Natural killer cell (primary cell): Measurements from ENCODE around the gene MST1. TPM values are rescaled to one million over a fixed set of nuclear protein-coding genes. Genes with fewer than 3 reads are reported as not detected.

Source experiments
- ATAC-seq, 3 donors: fragments of 150-1000 bp in 2 of 3; fragments of 200-7000 bp in 1 of 3; cut with Tn5 transposase; 1 replicate in 1 of 3; 2 replicates in 2 of 3; pipeline ENCODE4 v1.10.0; 2021; ENCODE audit warnings: mild to moderate bottlenecking in 2 of 3, moderate library complexity in 2 of 3
- DNase-seq, 2 donors: peaks; one replicate each; pipeline versions ENCODE4 v3.0.0 to v3.0.0-alpha.2; 2013 to 2021; ENCODE audit warnings: mixed read lengths in 1 of 2
- H3K27ac ChIP-seq: one replicate; pipeline ENCODE4 v1.5.1; 2013; ENCODE audit warnings: mild to moderate bottlenecking, low read length
- H3K27me3 ChIP-seq: one replicate; pipeline ENCODE4 v1.6.1; 2013; ENCODE audit warnings: low read length; ENCODE audit not compliant: control insufficient read depth, insufficient read depth
- H3K36me3 ChIP-seq: one replicate; pipeline ENCODE4 v1.6.1; 2013; ENCODE audit warnings: low read length; ENCODE audit not compliant: control insufficient read depth, insufficient read depth
- H3K4me1 ChIP-seq: one replicate; pipeline ENCODE4 v1.6.1; 2013; ENCODE audit warnings: low read length; ENCODE audit not compliant: control insufficient read depth, insufficient read depth
- H3K4me3 ChIP-seq: one replicate; pipeline ENCODE4 v1.5.1; 2013; ENCODE audit warnings: low read length
- H3K9me3 ChIP-seq: one replicate; pipeline ENCODE4 v1.6.1; 2013; ENCODE audit warnings: low read length; ENCODE audit not compliant: control insufficient read depth, insufficient read depth
- H3K27ac Mint-ChIP-seq, 2 donors: one replicate each; pipeline ENCODE4 v1.8.0; 2022; ENCODE audit warnings: mild to moderate bottlenecking in 2 of 2, mixed read lengths in 2 of 2, moderate library complexity in 1 of 2
- H3K27me3 Mint-ChIP-seq, 2 donors: one replicate each; pipeline ENCODE4 v1.8.0; 2022; ENCODE audit warnings: low read depth in 2 of 2, mixed read lengths in 2 of 2
- H3K36me3 Mint-ChIP-seq: one replicate; pipeline ENCODE4 v1.8.0; 2022; ENCODE audit warnings: mixed read lengths
- H3K4me1 Mint-ChIP-seq, 2 donors: one replicate each; pipeline ENCODE4 v1.8.0; 2022; ENCODE audit warnings: mixed read lengths in 2 of 2
- H3K4me3 Mint-ChIP-seq: one replicate; pipeline ENCODE4 v1.8.0; 2022; ENCODE audit warnings: mild to moderate bottlenecking, moderate library complexity, mixed read lengths
- H3K9me3 Mint-ChIP-seq, 2 donors: one replicate each; pipeline ENCODE4 v1.8.0; 2022; ENCODE audit warnings: mixed read lengths in 2 of 2
- CTCF ChIP-seq: fragments of 200-600 bp; IDR thresholded peaks from one replicate; pipeline ENCODE4 v1.8.0; 2022; ENCODE audit warnings: antibody characterized with exemption
- WGBS: methylation state at CpG from one replicate; pipeline ENCODE4 v1.1.7; 2013; ENCODE audit warnings: missing lambda C conversion rate; ENCODE audit not compliant: insufficient coverage; 5-methylcytosine and 5-hydroxymethylcytosine counted together
- intact Hi-C: fragments of 100-400 bp; cut with micrococcal nuclease; formaldehyde crosslinking; loops from one replicate; pipeline ENCODE4 v1.14.2; 2022
- total RNA-seq, 4 donors: library from RNA; stranded (reverse); fragments of 120-200 nt in 1 of 4; gene quantifications; one replicate each; pipeline versions ENCODE4 v1.2.3 to v1.2.4, GENCODE V29; 2013 to 2022

The MST1 gene
- total RNA-seq, 3 donors from 2014 or later (not counting 1 experiment from before 2014, with no cell fraction given): 9.5 to 19.1 (median 15.2) TPM

GRCh38 chr3:49639551-49639950, 49.7 kb downstream of the MST1 start:
- TF ChIP-seq CTCF: no peak
- no peak overlapping the region for H3K27ac ChIP-seq
- no peaks in the 10 kb centered on the region for H3K4me1 ChIP-seq
- no peak overlapping the region for H3K27ac Mint-ChIP-seq
- no peak overlapping the region for H3K4me3 ChIP-seq
- no peaks in the 10 kb centered on the region for H3K27me3 Mint-ChIP-seq
- H3K9me3 Mint-ChIP-seq: no peaks in the 10 kb centered on the region
- ATAC-seq: no peak
- no peaks in the 10 kb centered on the region for H3K9me3 ChIP-seq
- WGBS: 93% methylated on average over 2 of the region's 2 CpGs
- no peak overlapping the region for H3K4me3 Mint-ChIP-seq
- intact Hi-C loops: no loop called here
- H3K4me1 Mint-ChIP-seq: no peaks in the 10 kb centered on the region
- no peaks in the 10 kb centered on the region for H3K27me3 ChIP-seq
- no peaks in the 10 kb centered on the region for H3K36me3 Mint-ChIP-seq
- DNase-seq: no peak
- no peaks in the 10 kb centered on the region for H3K36me3 ChIP-seq

GRCh38 chr3:49638445-49638844, 50.8 kb downstream of the MST1 start:
- Mint-ChIP-seq H3K36me3 (no peaks in the 10 kb centered on the region), H3K27me3 (peaks cover 0 to 3% of the 10 kb centered on the region in 2 donors), H3K9me3 (no peaks in the 10 kb centered on the region), H3K27ac (no peak overlapping the region), H3K4me1 (no peaks in the 10 kb centered on the region), H3K4me3 (no peak overlapping the region)
- DNase-seq: no peak
- Histone ChIP-seq H3K36me3 (no peaks in the 10 kb centered on the region), H3K27ac (no peak overlapping the region), H3K4me1 (no peaks in the 10 kb centered on the region), H3K27me3 (no peaks in the 10 kb centered on the region), H3K4me3 (no peak overlapping the region), H3K9me3 (no peaks in the 10 kb centered on the region)
- ATAC-seq: no peak
- intact Hi-C loops: no loop called here
- TF ChIP-seq CTCF: no peak
- WGBS: 74% methylated on average over 8 of the region's 8 CpGs

- no peak for TF ChIP-seq CTCF
- WGBS: 49% methylated on average over 7 of the region's 7 CpGs
- Histone ChIP-seq H3K4me3 (no peak overlapping the region), H3K9me3 (no peaks in the 10 kb centered on the region), H3K27me3 (no peaks in the 10 kb centered on the region), H3K36me3 (no peaks in the 10 kb centered on the region), H3K4me1 (no peaks in the 10 kb centered on the region), H3K27ac (no peak overlapping the region)
- H3K27ac Mint-ChIP-seq: no peak overlapping the region
- H3K4me3 Mint-ChIP-seq: no peak overlapping the region
- peaks cover 4 to 6% of the 10 kb centered on the region in 2 donors for H3K27me3 Mint-ChIP-seq
- DNase-seq: no peak
- peaks cover under 1% of the 10 kb centered on the region for H3K36me3 Mint-ChIP-seq
- no peaks in the 10 kb centered on the region for H3K4me1 Mint-ChIP-seq
- H3K9me3 Mint-ChIP-seq: no peaks in the 10 kb centered on the region
- ATAC-seq: no peak
- intact Hi-C loops: no loop called here
Observed at GRCh38 chr3:49636883-49637609, 52.2 kb downstream of the MST1 start.

GRCh38 chr3:49634736-49635135, 54.5 kb downstream of the MST1 start:
- H3K9me3 ChIP-seq: no peaks in the 10 kb centered on the region
- no peaks in the 10 kb centered on the region for H3K9me3 Mint-ChIP-seq
- H3K4me1 ChIP-seq: no peaks in the 10 kb centered on the region
- no peak overlapping the region for H3K4me3 Mint-ChIP-seq
- intact Hi-C loops: no loop called here
- no peaks in the 10 kb centered on the region for H3K4me1 Mint-ChIP-seq
- no peaks in the 10 kb centered on the region for H3K36me3 ChIP-seq
- WGBS: 83% methylated on average over 3 of the region's 3 CpGs
- H3K4me3 ChIP-seq: no peak overlapping the region
- H3K27me3 Mint-ChIP-seq: peaks cover 20 to 25% of the 10 kb centered on the region in 2 donors
- H3K27ac ChIP-seq: no peak overlapping the region
- no peak overlapping the region for H3K27ac Mint-ChIP-seq
- no peaks in the 10 kb centered on the region for H3K27me3 ChIP-seq
- no peak for DNase-seq
- peaks cover 5% of the 10 kb centered on the region for H3K36me3 Mint-ChIP-seq
- no peak for TF ChIP-seq CTCF
- ATAC-seq: no peak
